Activated CD8-positive, alpha-beta memory T cell treated with anti-CD3 and anti-CD28 coated beads, Interleukin-2, amount 50 U/mL, for 48 hours (primary cell): ENCODE measurements around the gene DUOX1.

Source experiments
- DNase-seq: peaks from one replicate; pipeline ENCODE4 v3.0.0-alpha.2; 2020

DUOX1 gene

GRCh38 chr15:45169608-45170480 lies 40.0 kb downstream of the DUOX1 start:
- no peak for DNase-seq

DNA sequence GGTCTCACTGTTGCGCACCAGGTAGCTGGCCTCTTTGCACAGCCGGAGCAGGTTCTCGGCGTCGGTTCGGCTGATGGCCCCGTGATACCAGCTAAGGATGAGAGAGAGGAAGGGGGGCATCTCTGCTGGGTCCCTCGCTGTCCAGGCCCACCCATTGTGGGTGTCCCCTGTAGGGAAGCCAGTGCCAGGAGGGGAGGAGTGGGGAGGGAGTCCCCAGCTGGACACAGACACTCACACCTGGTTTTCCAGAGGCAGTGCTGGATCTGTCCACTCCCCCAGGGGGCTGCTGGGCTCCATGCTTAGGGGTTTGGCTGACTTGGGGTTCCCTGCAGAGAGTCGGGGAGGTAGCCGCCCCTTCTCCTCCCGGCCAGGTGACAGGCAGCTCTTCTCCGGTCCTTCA lies 42.1 kb downstream of the DUOX1 start:
- no peak for DNase-seq

GRCh38 chr15:45174069-45174468 lies 44.3 kb downstream of the DUOX1 start:
- no peak for DNase-seq

- DNase-seq, result no peak
Measured at GRCh38 chr15:45174577-45174976, 44.8 kb downstream of the DUOX1 start.

- DNase-seq, result no peak
Measured at GRCh38 chr15:45177285-45177684, 47.5 kb downstream of the DUOX1 start.

GRCh38 chr15:45179221-45179985 lies 49.6 kb downstream of the DUOX1 start:
- no peak for DNase-seq

- DNase-seq, result no peak
Measured at GRCh38 chr15:45180201-45180600, 50.4 kb downstream of the DUOX1 start.

DNA sequence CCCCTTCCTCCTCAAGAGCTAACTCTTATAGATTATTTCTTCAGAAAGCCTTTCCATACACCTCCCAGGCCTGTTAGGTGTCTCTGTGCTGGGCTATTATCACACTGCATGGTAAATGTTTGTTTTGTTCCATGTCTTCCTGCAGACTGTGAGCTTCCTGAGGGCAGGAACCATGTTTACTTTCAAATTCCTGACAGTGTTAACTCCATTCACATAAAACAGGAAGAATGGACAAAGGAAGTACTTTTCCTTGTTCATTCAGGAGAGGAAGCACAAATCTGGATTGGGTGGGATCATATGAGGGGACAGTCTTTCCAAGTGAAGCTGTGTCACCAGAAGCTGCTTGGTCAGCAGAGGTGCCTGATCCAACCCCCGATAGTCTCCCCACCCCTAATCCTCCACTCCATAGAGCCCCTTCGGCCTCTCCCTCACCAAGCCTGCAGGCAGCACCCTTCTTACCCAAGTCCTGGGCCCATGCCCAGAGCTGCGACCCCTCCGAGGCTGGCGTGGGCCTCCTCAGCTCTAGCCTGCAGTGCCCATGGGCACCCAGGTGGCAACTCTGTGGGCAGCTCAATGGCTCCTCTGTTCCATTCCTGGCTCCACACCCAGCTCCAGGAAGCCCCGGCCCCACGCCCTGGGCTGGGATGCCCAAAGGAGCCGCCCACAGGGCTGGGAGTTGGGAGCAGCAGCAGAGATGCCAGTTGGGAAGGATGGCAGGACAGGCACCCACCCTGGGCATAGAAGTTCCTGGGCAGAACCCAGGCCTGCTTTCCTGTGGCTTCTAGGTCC lies 51.0 kb downstream of the DUOX1 start:
- peak; percentile 41 for DNase-seq

- no peak for DNase-seq
Measured at GRCh38 chr15:45181491-45182285, 51.9 kb downstream of the DUOX1 start.

GRCh38 chr15:45182996-45183395 lies 53.2 kb downstream of the DUOX1 start:
- DNase-seq, result no peak

DNA sequence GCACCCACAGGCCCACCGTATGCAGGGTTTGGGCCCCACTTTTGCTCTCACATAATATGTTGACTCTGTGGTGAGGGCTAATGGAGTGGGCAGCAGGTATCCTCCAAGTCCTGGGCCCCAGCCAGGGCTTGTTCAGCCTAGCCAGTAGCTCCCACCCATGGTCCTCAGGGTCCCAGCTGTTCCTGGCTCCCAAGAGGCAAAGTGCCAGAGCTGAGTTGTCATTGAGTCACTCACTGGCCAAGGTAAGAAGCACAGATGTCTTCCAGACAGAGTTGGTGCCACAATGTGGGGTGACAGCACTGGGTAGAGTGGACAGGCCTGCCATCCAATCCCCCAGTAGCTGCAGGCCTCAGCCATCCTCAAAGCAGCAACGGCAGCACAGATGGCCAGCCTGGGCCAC lies 53.7 kb downstream of the DUOX1 start:
- no peak for DNase-seq

GRCh38 chr15:45184562-45185041 lies 54.8 kb downstream of the DUOX1 start:
- DNase-seq, result no peak

DNA sequence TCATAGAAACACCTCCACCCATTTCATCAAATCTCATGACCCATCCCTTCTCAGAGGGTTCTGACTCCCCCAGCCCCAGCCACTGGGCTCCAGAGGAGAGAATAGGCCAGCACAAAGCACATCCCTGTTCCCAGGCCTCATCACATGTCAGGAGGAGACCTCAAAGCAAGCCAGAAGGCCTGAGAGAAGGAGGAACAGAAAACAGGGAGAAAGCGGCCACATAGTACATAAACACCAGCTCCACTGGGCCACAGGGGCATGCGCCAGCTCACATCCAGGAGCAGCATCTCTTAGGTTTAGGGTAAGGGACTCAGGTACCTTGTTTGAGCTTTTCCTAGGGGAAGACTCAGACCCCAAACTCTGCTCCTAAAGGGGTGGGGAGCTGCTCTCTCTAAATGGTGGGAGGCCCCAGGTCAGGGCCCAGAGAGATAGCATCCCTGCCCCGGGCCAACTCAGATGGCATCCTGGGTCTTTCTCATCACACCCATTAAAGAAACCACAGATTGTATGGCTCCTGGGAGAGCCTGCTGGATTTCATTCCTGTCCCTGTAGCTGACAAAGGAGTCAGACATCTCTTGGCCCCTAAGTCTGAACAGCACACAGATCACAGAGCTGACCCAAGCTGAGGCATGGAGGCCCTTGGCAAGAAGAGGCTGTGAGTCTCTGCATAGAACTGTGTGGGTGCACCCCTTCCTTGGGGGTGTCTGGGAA lies 55.4 kb downstream of the DUOX1 start:
- DNase-seq, result no peak

DNA sequence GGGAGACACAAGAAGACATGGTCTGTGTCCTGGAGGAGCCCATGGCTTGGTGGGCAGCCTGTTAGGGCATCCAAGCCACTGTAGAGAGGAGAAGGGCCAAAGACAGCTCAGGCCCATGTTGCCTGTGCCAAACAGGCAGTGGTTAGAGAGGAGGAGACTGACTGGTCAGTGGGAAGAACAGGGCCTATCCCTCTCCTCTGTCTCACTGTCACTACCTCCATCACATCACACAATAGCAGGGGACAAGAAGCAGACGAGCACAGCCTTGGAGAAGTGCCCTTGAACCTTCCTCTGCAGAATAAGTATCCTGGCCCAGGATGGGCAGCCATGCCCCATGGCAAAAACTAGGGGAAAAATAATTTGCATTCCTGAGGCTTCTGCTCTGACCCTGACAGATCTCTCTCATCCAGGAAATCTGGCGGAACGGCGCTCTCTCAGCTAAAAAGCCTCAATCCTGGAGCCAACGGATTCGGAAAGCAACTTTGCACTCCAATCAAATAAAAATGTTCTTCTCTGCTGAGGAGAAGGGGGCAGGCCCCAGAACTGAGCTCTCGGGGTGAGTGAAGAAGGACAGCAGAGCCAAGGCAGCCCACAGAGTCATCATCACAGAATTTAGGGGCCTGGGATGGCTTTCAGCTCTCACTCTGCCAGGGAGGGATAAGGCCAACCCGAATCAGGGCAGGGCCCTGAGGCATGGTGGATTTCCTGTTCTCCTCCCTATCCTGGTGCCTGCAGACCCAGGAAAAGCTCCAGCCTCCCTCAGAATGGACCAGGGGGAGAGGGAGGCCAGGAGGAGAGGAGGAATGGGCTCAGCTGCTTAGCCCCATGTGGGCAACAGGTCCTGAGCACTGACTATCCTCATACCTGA lies 56.3 kb downstream of the DUOX1 start:
- no peak for DNase-seq

GRCh38 chr15:45186771-45187577 lies 57.2 kb downstream of the DUOX1 start:
- no peak for DNase-seq

DNA sequence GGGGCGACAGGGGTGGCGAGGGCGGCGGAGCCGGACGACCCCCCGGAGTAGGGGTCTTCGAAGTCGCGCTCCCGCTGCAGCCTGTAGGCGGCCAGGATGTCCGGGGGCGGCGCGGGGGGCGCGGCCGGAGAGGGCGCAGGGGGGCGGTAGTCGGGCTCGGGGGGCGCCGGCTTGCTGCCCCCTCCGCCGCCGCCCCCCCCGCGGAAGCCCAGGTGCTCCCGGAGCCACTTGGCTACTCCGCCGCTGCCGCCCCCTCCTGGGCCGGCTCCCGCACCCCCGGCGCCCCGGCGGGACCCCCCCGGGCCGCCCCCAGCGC lies 57.7 kb downstream of the DUOX1 start:
- no peak for DNase-seq

DNA sequence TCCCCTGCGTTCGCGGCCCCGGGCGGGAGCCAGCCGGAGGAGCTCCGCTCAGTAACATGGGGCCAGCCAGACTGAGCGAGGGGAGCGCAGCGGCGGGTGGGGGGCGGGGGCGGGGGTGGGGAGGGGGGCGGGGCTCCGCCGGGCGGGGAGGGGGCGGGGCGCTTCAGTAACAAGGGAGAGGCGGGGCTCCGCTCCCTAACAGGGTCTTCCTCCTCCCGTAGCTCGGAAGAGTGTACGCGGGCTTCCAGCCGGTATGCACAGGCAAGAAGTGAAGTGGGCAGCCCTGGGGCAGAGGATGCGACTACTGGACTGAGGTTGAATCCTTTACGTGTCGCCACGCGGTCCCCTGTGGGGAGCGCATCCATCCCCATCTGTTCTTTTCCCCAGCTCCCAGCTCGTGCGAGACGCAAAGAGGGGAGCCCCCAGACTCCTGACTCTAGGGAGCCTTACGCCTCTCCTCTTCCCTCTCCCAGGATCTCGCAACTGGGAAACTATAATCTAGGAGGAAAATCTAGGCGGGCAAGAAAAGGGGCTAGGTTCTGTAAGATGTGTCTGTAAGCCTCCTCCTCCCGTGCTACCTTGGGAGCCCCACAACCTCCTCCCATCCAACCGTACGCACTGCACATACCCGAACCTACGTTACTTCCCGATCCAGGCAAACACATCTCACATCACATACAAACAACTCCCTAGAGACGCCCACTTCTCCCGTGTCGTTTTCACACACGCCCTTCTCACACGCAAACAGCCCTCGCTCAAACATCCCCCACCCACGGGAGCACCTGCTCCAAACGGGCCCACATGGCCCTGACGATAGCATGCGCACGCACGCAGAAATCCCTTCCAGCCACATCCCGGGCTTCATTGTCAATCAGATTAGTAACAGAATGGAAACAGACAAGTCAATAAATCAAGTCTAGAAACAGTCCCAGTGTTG lies 58.4 kb downstream of the DUOX1 start, which contains the start of gene SHF:
Gene SHF (minus strand): TSS at position 73 of the 937 bp plus-strand sequence. CDS start 15 bp downstream, at position 58.
- peak; percentile 84 for DNase-seq

GRCh38 chr15:45197512-45197911 lies 67.7 kb downstream of the DUOX1 start:
- DNase-seq, result no peak
